ENCODE results near the gene DENND2A.
"Not testable (repeated sequence)": the region's sequence is repeated elsewhere in the genome, so short reads cannot be mapped to it uniquely, and the experiment has no call there.

The DENND2A gene

DNA sequence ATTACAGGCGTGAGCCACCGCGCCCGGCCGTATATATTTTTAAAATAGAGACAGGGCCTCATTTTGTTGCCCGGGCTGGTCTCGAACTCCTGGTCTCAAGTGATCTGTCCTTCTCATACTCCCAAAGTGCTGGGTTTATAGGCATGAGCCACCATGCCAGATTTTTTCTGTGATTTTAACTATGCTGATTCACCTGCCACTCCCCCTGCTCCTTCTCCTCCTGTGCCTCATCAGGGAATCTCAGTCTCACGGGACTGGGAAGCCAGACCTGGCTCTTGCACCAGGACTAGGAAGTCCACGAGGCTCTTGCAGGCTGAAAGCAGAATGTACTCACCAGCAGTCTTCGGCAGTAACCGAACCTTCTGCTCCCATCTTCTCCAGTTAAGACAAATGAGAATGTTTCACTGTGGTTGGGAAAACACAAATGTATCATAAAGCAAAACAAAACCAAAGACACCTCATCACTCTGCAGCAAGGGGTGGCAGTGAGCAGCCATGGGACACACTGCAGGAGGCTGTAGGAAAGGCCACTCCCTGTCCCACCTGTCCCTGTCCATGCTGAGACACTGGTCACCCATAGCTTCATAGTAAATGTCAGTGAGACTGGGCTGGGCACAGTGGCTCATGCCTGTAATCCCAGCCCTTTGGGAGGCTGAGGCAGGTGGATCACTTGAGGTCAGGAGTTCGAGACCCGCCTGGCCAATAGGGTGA is 82.6 kb downstream of the DENND2A start:
- FAIRE-seq (no peak), DNase-seq (ENCODE audit: insufficient read length, low spot score) (no peak)
- no peak for TF ChIP-seq POLR2A (IDR thresholded peaks at IDR 0.05; ENCODE audit: low read depth, low read length)
- no peak for TF ChIP-seq PAX5 (IDR thresholded peaks at IDR 0.05; ENCODE audit: insufficient read depth, low read length, severe bottlenecking)
- no peak for TF ChIP-seq SPI1 (IDR thresholded peaks at IDR 0.05; ENCODE audit: low read depth, low read length)
- TF ChIP-seq POLR2AphosphoS5 (IDR thresholded peaks at IDR 0.05; ENCODE audit: low read depth, low read length): no peak
- TF ChIP-seq POU2F2 (IDR thresholded peaks at IDR 0.05; ENCODE audit: low read depth, low read length): no peak
- TF ChIP-seq TAF1 (IDR thresholded peaks at IDR 0.05; ENCODE audit: low read depth, low read length): no peak

DNA sequence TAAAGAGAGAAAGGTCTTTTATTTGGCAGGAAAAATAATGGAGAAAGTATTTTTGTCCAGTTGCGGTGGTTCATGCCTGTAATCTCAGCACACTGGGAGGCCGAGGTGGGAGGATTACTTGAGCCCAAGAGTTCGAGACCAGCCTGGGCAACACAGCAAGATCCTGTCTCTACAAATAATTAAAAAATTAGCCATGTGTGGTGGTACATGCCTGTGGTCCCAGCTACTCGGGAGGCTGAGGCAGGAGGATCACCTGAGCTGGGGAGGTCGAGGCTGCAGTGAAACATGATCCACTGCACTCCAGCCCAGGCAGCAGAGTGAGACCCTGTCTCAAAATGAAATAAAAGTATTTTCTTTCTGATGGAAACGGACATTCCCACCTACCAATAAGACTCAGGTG is 83.5 kb downstream of the DENND2A start:
- TF ChIP-seq POU2F2 (IDR thresholded peaks at IDR 0.05; ENCODE audit: low read depth, low read length): no peak
- no peak for TF ChIP-seq POLR2AphosphoS5 (IDR thresholded peaks at IDR 0.05; ENCODE audit: low read depth, low read length)
- TF ChIP-seq POLR2A (IDR thresholded peaks at IDR 0.05; ENCODE audit: low read depth, low read length): no peak
- TF ChIP-seq TAF1 (IDR thresholded peaks at IDR 0.05; ENCODE audit: low read depth, low read length): no peak
- no peak for TF ChIP-seq PAX5 (IDR thresholded peaks at IDR 0.05; ENCODE audit: insufficient read depth, low read length, severe bottlenecking)
- TF ChIP-seq SPI1 (IDR thresholded peaks at IDR 0.05; ENCODE audit: low read depth, low read length): no peak
- DNase-seq (ENCODE audit: insufficient read length, low spot score): no peak
- FAIRE-seq: no peak

DNA sequence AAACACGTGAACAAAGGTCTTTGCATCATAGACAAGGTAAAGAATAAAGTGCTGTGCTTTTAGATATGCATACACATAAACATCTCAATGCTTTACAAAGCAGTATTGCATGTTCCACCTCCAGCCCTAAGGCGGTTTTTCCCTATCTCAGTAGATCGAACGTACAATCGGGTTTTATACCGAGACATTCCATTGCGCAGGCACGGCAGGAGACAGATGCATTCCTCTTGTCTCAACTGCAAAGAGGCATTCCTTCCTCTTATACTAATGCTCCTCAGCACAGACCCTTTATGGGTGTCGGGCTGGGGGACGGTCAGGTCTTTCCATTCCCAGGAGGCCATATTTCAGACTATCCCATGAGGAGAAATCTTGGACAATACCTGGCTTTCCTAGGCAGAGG is 87.4 kb downstream of the DENND2A start:
- not testable (repeated sequence) for FAIRE-seq; DNase-seq (ENCODE audit: insufficient read length, low spot score)

DNA sequence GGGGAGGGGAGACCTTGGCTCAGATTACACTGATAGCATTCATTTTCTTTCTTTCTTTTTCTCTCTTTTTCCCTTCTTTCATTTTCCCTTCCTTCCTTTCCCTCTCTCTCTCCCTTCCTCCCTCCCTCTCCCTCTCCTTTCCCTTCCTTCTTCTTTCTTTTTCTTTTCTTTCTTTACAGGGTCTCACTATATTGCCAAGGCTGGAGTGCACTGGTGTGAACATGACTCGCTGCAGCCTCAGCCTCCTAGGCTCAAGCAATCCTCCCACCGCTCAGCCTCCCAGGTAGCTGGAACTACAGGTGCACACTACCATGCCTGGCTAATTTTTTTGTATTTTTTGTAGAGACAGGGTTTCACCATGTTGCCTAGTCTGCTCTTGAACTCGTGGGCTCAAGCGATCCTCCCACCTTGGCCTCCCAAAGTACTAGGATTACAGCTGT is 88.4 kb downstream of the DENND2A start:
- no peak for FAIRE-seq

DNA sequence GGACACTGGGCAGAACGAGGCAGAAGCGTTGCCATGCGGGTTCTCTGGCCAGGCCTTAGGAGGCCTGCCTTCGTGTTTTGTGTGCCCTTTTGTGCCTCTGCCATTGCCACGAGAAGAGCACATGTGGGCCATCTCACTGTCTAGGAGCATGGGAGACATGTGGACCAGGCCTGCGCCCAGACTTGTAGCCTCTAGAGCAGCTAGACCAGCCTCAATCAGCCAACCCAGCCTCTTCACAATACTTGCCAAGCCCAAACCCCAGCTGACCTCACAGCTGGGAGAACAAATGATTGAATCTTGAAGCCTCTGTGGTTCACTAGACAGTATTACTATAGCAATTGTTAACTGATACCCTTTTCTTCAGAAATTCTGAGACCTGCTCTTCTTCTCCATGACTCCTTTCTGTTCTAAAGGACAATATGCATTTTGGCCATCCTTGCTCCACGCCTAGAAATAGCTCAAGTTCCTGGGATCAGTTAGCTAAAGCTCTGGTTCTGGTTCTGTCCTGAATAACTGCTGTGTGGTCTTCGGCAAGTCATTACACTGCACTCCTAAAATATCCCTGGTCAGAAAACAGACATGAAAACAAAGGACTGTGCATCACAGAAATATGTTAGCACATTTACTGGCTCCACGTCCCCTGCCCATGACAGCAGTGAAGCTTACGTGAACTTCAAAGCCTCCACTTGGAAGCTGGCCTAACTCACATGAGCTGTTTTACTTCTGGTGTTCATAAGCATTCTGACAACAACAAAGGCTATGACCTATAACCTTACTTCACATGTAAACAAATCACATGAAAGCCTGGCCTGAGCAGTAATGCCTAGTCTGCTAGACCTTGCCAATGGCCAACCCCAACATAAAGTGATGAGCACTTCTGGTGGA is 89.0 kb downstream of the DENND2A start:
- no peak for DNase-seq (ENCODE audit: insufficient read length, low spot score)
- FAIRE-seq: no peak
- TF ChIP-seq POLR2AphosphoS5 (IDR thresholded peaks at IDR 0.05; ENCODE audit: low read depth, low read length) (no peak), POLR2A (IDR thresholded peaks at IDR 0.05; ENCODE audit: low read depth, low read length) (no peak), SPI1 (IDR thresholded peaks at IDR 0.05; ENCODE audit: low read depth, low read length) (no peak), PAX5 (IDR thresholded peaks at IDR 0.05; ENCODE audit: insufficient read depth, low read length, severe bottlenecking) (no peak), TAF1 (IDR thresholded peaks at IDR 0.05; ENCODE audit: low read depth, low read length) (no peak), POU2F2 (IDR thresholded peaks at IDR 0.05; ENCODE audit: low read depth, low read length) (no peak)

More for the DNA sequence above, 88.4 kb downstream of the DENND2A start:
- no peak for DNase-seq (ENCODE audit: insufficient read length, low spot score)
- TF ChIP-seq POLR2A (IDR thresholded peaks at IDR 0.05; ENCODE audit: low read depth, low read length): no peak
- no peak for TF ChIP-seq POLR2AphosphoS5 (IDR thresholded peaks at IDR 0.05; ENCODE audit: low read depth, low read length)
- no peak for TF ChIP-seq SPI1 (IDR thresholded peaks at IDR 0.05; ENCODE audit: low read depth, low read length)
- TF ChIP-seq TAF1 (IDR thresholded peaks at IDR 0.05; ENCODE audit: low read depth, low read length): no peak
- no peak for TF ChIP-seq POU2F2 (IDR thresholded peaks at IDR 0.05; ENCODE audit: low read depth, low read length)
- TF ChIP-seq PAX5 (IDR thresholded peaks at IDR 0.05; ENCODE audit: insufficient read depth, low read length, severe bottlenecking): no peak

DNA sequence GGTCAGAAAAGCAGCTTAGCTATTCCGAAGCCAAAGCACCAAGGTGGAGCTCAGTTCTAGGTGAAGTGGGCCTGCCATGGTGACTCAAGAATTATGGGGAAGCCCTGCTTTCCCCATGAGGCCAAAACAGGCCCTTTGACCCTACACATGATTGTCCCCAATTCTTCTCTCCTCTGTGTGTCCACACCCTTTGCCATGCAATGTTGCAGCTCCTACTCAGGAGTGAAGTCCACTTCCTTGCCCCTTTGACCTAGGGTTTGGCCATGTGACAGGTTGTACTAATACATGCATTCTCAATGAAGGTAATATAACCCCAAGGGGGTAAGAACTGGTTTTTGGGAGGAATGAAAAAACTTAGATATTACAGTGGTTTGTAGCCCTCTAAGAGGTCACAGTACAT is 93.7 kb downstream of the DENND2A start:
- DNase-seq (ENCODE audit: insufficient read length, low spot score): no peak
- no peak for FAIRE-seq
- TF ChIP-seq POLR2AphosphoS5 (IDR thresholded peaks at IDR 0.05; ENCODE audit: low read depth, low read length) (no peak), POU2F2 (IDR thresholded peaks at IDR 0.05; ENCODE audit: low read depth, low read length) (no peak), PAX5 (IDR thresholded peaks at IDR 0.05; ENCODE audit: insufficient read depth, low read length, severe bottlenecking) (no peak), POLR2A (IDR thresholded peaks at IDR 0.05; ENCODE audit: low read depth, low read length) (no peak), SPI1 (IDR thresholded peaks at IDR 0.05; ENCODE audit: low read depth, low read length) (no peak), TAF1 (IDR thresholded peaks at IDR 0.05; ENCODE audit: low read depth, low read length) (no peak)

DNA sequence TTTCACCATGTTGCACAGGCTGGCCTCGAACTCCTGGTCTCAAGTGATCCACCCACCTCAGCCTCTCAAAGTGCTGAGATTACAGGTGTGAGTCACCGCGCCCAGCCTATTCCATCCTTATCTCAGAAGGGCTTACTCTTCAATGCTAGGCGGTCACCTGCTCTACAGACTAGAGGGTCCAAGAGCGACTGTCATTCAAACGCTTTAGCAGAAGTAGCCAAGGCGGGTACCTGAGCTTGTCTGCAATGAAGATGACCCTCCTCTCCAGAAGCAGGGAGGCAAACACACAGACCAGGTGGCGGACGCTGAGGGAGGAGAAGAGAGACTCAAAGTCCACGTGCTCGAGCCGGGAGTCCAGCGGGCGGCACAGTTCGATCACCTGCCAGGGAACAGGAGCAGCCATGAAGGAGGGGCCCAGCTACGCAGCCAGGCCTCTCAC is 96.2 kb downstream of the DENND2A start:
- FAIRE-seq: no peak

DNA sequence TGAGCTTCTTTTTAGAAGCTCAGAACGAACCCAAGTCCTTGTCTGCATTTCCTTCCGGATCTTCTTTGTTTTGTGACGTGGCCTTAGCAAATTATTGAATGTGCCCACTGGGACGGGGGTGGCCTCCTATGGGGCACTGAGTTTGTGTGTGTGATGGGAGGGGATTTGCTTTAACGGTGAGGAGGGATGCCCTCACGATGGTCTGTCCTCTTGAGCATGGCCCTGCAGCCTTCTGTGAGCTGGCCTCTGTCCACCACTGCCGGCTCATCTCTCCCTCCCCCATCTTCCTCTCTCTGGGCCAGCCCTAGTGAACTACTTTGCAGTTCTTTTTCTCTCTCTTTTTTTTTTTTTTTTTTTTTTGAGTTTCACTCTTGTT is 98.4 kb downstream of the DENND2A start:
- TF ChIP-seq POLR2A (IDR thresholded peaks at IDR 0.05; ENCODE audit: low read depth, low read length): no peak
- TF ChIP-seq SPI1 (IDR thresholded peaks at IDR 0.05; ENCODE audit: low read depth, low read length): no peak
- TF ChIP-seq PAX5 (IDR thresholded peaks at IDR 0.05; ENCODE audit: insufficient read depth, low read length, severe bottlenecking): no peak
- no peak for TF ChIP-seq TAF1 (IDR thresholded peaks at IDR 0.05; ENCODE audit: low read depth, low read length)
- no peak for TF ChIP-seq POLR2AphosphoS5 (IDR thresholded peaks at IDR 0.05; ENCODE audit: low read depth, low read length)
- no peak for TF ChIP-seq POU2F2 (IDR thresholded peaks at IDR 0.05; ENCODE audit: low read depth, low read length)
- FAIRE-seq (no peak), DNase-seq (ENCODE audit: insufficient read length, low spot score) (no peak)

More for the DNA sequence above, 96.2 kb downstream of the DENND2A start:
- TF ChIP-seq PAX5 (IDR thresholded peaks at IDR 0.05; ENCODE audit: insufficient read depth, low read length, severe bottlenecking) (no peak), POLR2A (IDR thresholded peaks at IDR 0.05; ENCODE audit: low read depth, low read length) (no peak), POU2F2 (IDR thresholded peaks at IDR 0.05; ENCODE audit: low read depth, low read length) (no peak), SPI1 (IDR thresholded peaks at IDR 0.05; ENCODE audit: low read depth, low read length) (no peak), TAF1 (IDR thresholded peaks at IDR 0.05; ENCODE audit: low read depth, low read length) (no peak), POLR2AphosphoS5 (IDR thresholded peaks at IDR 0.05; ENCODE audit: low read depth, low read length) (no peak)
- no peak for DNase-seq (ENCODE audit: insufficient read length, low spot score)

DNA sequence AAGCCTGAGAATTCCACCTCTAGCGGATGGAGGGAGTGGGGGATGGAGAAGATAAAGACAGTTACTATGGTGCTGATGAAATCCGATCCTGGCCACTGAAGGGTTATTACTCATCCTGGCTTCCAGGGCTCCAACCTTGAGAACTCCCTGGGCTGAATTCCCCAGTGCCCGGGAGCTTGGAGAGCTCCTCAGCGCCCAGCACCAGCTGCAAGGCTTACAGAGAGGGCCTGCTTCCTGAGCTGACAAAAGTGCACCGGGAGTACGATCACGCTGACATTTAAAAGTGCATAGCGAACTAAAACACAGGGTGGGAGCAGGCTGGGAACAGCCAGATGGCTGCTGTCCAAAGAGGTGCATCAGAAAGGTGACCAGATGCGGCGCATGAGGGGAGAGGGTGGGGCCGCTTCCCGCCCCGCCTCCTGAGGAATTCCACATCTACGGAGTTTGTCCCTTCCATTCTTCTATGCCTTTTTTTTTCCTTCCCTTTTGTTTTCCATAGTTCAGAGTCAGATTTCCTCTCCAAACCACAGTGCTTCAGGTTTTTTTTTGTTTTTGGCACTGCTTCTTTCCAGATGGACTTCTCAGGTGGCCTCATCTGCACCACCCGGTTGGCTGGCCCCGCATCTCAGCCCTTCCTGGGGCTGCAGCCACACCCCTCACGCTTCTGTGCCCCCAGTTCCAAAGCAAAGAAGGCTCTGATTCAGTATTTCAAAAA is 98.9 kb downstream of the DENND2A start:
- DNase-seq (ENCODE audit: insufficient read length, low spot score) (no peak), FAIRE-seq (no peak)
- TF ChIP-seq SPI1 (IDR thresholded peaks at IDR 0.05; ENCODE audit: low read depth, low read length) (no peak), POLR2AphosphoS5 (IDR thresholded peaks at IDR 0.05; ENCODE audit: low read depth, low read length) (no peak)
